ENCODE measurements around the gene PPP1R18. TPM values are rescaled to one million over a fixed set of nuclear protein-coding genes. Genes with fewer than 3 reads are reported as not detected.
"Not testable (repeated sequence)": the region's sequence is repeated elsewhere in the genome, so short reads cannot be mapped to it uniquely, and the experiment has no call there.

The PPP1R18 gene
- total RNA-seq, 4 donors from 2014 or later = 11.5 to 46.0 (median 14.9) TPM

GRCh38 chr6:30725713-30726505 is 39.5 kb upstream of the PPP1R18 start:
- in situ Hi-C loops (cut with MboI; ENCODE audit: low pct_ligation_motif_present in 1 of 4, low pct_unique_long_range_greater_than_20kb in 1 of 4, low sequenced_read_pairs in 3 of 4) = loop anchor here (5.0 to 25.0 kb wide), 3 partner anchors 49 to 161 kb away; partner anchors contain the start of gene DDR1 (in 2 of the 4)
- DNase-seq = no peak
- TF ChIP-seq POLR2AphosphoS5 (IDR thresholded peaks at IDR 0.05) (peak in 1 of 3 donors; percentile 10), CTCF (IDR thresholded peaks at IDR 0.05) (no peak)
- WGBS, 2 donors (ENCODE audit: low coverage in 1 of 2) = 52 to 65% methylated on average over 2 of the region's 3 CpGs
- Histone ChIP-seq H3K4me1 (peaks cover 5 to 42% (median 19%) of the 10 kb centered on the region in 4 donors), H3K9me3 (no peaks in the 10 kb centered on the region), H3K27me3 (no peaks in the 10 kb centered on the region), H3K36me3 (peaks cover 0 to 45% (median 17%) of the 10 kb centered on the region in 4 donors), H3K27ac (peak overlapping the region in 2 of 4 donors; percentile 16 to 26), H3K4me3 (no peak overlapping the region)
- intact Hi-C loops (cut with DNase I; ENCODE audit: low total_unique reads) = no loop called here

- Histone ChIP-seq H3K36me3 (peaks cover 0 to 41% (median 17%) of the 10 kb centered on the region in 4 donors), H3K27ac (peak overlapping the region; percentile 22 to 35 (median 28)), H3K9me3 (no peaks in the 10 kb centered on the region), H3K4me3 (no peak overlapping the region), H3K27me3 (no peaks in the 10 kb centered on the region), H3K4me1 (peaks cover 0 to 35% (median 12%) of the 10 kb centered on the region in 4 donors)
- in situ Hi-C loops (cut with MboI; ENCODE audit: low pct_ligation_motif_present in 1 of 4, low pct_unique_long_range_greater_than_20kb in 1 of 4, low sequenced_read_pairs in 3 of 4) = loop anchor here (5.0 to 25.0 kb wide), 4 partner anchors 43 to 162 kb away; partner anchors contain the start of gene DDR1 (in 2 of the 4)
- WGBS, 2 donors (ENCODE audit: low coverage in 1 of 2) = 35 to 48% methylated on average over 5 to 6 of the region's 6 CpGs
- intact Hi-C loops (cut with DNase I; ENCODE audit: low total_unique reads) = loop anchor here (5.0 kb wide), 1 partner anchor 108 kb away; the partner anchor contains the start of genes MRPS18B and PPP1R10
- TF ChIP-seq POLR2A (IDR thresholded peaks at IDR 0.05) (no peak), POLR2AphosphoS5 (IDR thresholded peaks at IDR 0.05) (no peak), CTCF (IDR thresholded peaks at IDR 0.05) (no peak), EP300 (IDR thresholded peaks at IDR 0.05; ENCODE audit: low read depth) (no peak)
- DNase-seq = no peak
Observed at GRCh38 chr6:30724906-30725667, 38.6 kb upstream of the PPP1R18 start.

- in situ Hi-C loops (cut with MboI; ENCODE audit: low pct_ligation_motif_present in 1 of 4, low pct_unique_long_range_greater_than_20kb in 1 of 4, low sequenced_read_pairs in 3 of 4) = loop anchor here in 2 of 4 donors (5.0 to 10.0 kb wide), 2 partner anchors 42 to 151 kb away; no protein-coding TSS in a partner anchor
- intact Hi-C loops (cut with DNase I; ENCODE audit: low total_unique reads) = loop anchor here (5.0 kb wide), 1 partner anchor 107 kb away; the partner anchor contains the start of genes MRPS18B and PPP1R10
- peaks cover 0 to 42% (median 21%) of the 10 kb centered on the region in 4 donors for H3K4me1 ChIP-seq
- DNase-seq, H3K27me3 ChIP-seq, H3K9me3 ChIP-seq, H3K4me3 ChIP-seq: not testable (repeated sequence)
- 56 to 100% methylated on average over 3 to 29 of the region's 29 CpGs for WGBS, 2 donors (ENCODE audit: low coverage in 1 of 2)
- peak overlapping the region; percentile 22 to 35 (median 28) for H3K27ac ChIP-seq
- H3K36me3 ChIP-seq = peaks cover 0 to 35% (median 15%) of the 10 kb centered on the region in 4 donors
Observed at GRCh38 chr6:30723843-30724741, 37.6 kb upstream of the PPP1R18 start.

- H3K9me3 ChIP-seq, DNase-seq, H3K27me3 ChIP-seq, H3K4me3 ChIP-seq: not testable (repeated sequence)
- peaks cover 0 to 50% (median 24%) of the 10 kb centered on the region in 4 donors for H3K4me1 ChIP-seq
- peak overlapping the region; percentile 93 to 99 (median 98) for H3K27ac ChIP-seq
- 50 to 52% methylated on average over 2 to 16 of the region's 16 CpGs for WGBS, 2 donors (ENCODE audit: low coverage in 1 of 2)
- peaks cover 0 to 35% (median 11%) of the 10 kb centered on the region in 4 donors for H3K36me3 ChIP-seq
- in situ Hi-C loops (cut with MboI; ENCODE audit: low pct_ligation_motif_present in 1 of 4, low pct_unique_long_range_greater_than_20kb in 1 of 4, low sequenced_read_pairs in 3 of 4) (loop anchor here in 2 of 4 donors (5.0 to 10.0 kb wide), 2 partner anchors 41 to 152 kb away; no protein-coding TSS in a partner anchor), intact Hi-C loops (cut with DNase I; ENCODE audit: low total_unique reads) (loop anchor here (5.0 kb wide), 1 partner anchor 106 kb away; the partner anchor contains the start of genes MRPS18B and PPP1R10)
Observed at GRCh38 chr6:30723159-30723842, 36.9 kb upstream of the PPP1R18 start.
